DMS153 treated with DMSO at 0.1 percent for 48 hours (cell line): ENCODE results near the gene FNBP1.

Experiments used
- DNase-seq: peaks from one replicate; lab custom pipeline; 2025; ENCODE audit not compliant: unreplicated experiment; lab: John Stamatoyannopoulos, UW

Gene FNBP1

DNA sequence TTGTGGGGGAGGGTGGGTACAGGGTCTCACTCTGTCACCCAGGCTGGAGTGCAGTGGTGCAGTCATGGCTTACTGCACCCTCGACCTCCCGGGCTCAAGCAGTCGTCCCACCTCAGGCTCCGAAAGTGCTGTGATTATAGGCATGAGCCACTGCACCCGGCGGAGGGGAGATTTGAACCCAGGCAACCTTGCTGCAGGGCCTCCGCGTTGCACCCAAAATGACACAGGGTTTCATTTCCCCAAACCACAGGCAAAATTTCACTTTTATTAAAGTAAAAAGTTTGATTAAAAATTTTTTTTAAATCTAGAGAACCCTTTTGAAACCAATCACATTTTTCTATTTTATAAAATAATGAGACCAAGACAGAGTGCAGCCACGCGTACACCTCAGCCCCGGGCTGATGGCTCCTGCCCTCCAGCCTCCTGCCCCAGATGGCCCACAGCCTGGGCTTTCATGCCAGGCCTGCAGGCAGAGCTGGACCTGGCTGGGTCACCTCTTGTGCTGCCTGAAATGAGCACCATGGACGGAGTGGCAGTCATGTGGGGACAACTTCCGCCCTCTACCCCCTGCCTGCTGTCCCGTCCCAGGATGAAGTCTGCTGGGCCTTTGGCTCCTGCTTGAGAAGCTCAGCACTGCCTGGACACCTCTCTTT is 177.2 kb downstream of the FNBP1 start:
- no peak for DNase-seq

- no peak for DNase-seq
Measured at GRCh38 chr9:129864991-129865647, 177.9 kb downstream of the FNBP1 start.

DNA sequence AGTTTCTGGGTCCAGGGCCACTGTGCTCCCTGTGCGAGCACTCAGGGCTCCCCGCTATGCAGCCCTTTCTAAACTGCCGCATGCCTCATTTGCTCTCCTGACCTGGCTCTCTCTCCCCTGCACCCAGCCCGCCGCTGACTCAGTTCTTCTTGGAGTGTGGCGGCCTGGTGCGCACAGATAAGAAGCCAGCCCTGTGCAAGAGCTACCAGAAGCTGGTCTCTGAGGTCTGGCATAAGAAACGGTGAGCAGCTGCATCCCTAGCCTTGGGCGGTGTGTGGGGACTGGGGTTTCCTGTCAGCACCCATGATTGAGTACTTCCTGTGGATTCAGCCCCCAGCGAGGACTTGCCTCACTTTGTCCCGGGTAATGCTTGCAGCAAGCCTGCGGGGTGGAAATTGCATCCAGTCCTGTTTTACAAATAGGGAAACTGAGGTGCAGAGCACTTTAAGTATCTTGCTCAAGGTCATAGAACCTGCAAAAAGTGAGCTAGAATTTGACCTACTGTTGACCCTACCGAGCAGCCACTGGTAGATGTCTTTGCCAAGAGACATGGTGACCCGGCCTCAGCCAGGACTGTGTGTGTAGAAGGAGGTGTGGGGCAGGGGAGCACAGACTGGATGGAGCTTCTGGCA is 179.8 kb downstream of the FNBP1 start:
- DNase-seq: no peak

- DNase-seq: no peak
Measured at GRCh38 chr9:129861447-129861827, 181.6 kb downstream of the FNBP1 start.

DNA sequence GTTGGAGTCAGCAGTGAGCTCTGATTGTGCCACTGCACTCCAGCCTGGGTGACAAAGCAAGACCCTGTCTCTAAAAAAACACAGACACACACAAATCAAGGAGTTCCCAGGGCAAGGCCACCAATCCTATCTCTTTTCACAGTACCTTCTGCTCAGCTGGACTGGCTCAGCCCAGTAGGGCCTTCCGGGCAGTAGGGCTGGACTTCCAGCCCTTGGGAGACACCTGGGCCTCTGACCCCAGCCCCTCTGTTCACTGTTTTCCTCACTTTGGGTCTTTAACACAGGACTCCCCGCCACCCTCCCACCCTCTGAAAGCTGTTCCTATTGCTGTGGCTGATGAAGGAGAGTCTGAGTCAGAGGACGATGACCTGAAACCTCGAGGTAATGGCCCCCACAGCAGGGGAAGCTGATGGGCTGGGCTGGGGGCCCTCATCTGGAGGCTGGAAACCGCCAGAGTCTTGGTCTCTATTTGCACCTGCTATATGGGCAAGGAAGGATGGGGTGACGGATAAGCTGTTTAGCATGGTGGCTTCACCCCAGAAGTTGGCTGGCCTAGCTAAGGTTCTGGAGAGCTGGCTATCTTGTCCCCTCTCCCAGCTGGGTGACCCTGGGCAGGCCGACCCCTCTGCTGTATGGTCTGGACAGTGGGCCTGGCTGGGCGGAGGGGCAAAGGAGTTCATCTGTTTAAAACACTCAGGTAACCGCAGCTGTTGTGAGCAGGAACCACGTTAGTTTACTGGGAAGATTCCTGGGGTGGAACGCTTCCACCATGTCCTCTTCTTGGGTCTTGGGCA is 182.1 kb downstream of the FNBP1 start:
- no peak for DNase-seq

- DNase-seq: no peak
Measured at GRCh38 chr9:129858167-129858962, 184.6 kb downstream of the FNBP1 start.

- no peak for DNase-seq
Measured at GRCh38 chr9:129857207-129857606, 185.8 kb downstream of the FNBP1 start.

DNA sequence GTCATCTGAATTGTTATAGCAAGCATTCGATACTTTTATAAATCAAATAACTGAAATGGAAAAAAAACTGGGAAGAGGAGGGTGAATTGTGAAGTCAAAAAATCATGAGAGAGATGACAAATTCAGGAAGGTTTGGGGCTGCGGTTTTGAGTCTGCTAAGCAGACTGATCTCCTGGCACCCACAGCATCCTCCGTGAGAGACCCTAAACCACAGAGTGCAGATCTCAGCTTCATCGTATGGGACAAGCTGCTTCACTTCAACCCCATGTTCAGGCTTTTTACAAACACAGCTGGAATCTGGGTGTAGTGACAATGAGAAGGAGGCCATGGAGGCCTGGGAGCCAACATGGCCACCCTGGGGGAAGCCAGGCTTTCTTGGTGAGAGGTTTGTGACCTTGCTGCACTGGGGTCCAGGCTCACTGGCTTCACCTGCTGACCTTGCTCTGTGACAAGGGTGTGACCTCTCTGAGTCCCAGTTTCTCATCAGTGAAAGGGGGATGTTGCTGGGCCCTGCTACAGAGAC is 188.3 kb downstream of the FNBP1 start:
- DNase-seq: no peak

- DNase-seq: no peak
Measured at GRCh38 chr9:129853614-129854013, 189.4 kb downstream of the FNBP1 start.

- no peak for DNase-seq
Measured at GRCh38 chr9:129852579-129852978, 190.4 kb downstream of the FNBP1 start.

GRCh38 chr9:129851821-129852220 is 191.2 kb downstream of the FNBP1 start:
- no peak for DNase-seq

GRCh38 chr9:129850821-129851550 is 192.0 kb downstream of the FNBP1 start:
- no peak for DNase-seq

GRCh38 chr9:129849901-129850300 is 193.1 kb downstream of the FNBP1 start:
- no peak for DNase-seq

- DNase-seq: no peak
Measured at GRCh38 chr9:129848712-129849441, 194.1 kb downstream of the FNBP1 start.

- no peak for DNase-seq
Measured at GRCh38 chr9:129845373-129845772, 197.6 kb downstream of the FNBP1 start.

GRCh38 chr9:129841071-129841470 is 201.9 kb downstream of the FNBP1 start:
- no peak for DNase-seq

GRCh38 chr9:129840034-129840433 is 203.0 kb downstream of the FNBP1 start:
- DNase-seq: peak; percentile 87

GRCh38 chr9:129839324-129840023 is 203.5 kb downstream of the FNBP1 start:
- DNase-seq: no peak
